ENCODE measurements around the gene ZNF639.

DNA sequence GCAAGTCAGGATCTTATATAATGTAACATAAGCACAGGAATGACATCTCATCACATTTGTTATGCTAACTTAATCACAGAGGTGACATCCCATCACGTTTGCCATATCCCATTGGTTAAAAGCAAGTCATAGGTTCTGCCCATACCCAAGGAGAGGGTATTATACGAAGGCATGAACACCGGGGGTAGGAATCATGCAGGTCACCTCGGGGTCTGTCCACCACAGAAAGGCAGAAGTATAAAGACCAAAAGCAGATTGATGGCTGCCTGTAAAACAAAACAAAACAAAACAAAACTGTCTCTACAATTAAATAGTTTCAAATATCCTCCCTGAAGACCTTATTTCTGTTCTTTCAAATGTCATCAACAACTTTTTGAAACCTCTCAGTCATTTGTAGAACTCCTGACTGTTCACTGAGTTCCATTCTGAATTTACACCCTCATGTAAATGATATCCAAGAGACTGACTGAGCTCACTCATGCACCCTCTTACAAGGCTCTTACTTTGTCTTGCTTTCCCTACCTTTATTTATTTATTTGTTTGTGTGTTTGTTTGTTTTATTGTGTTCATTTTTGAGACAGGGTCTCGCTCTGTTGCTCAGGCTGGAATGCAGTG lies 22.7 kb upstream of the ZNF639 start:
- TF ChIP-seq, protein P1, sequence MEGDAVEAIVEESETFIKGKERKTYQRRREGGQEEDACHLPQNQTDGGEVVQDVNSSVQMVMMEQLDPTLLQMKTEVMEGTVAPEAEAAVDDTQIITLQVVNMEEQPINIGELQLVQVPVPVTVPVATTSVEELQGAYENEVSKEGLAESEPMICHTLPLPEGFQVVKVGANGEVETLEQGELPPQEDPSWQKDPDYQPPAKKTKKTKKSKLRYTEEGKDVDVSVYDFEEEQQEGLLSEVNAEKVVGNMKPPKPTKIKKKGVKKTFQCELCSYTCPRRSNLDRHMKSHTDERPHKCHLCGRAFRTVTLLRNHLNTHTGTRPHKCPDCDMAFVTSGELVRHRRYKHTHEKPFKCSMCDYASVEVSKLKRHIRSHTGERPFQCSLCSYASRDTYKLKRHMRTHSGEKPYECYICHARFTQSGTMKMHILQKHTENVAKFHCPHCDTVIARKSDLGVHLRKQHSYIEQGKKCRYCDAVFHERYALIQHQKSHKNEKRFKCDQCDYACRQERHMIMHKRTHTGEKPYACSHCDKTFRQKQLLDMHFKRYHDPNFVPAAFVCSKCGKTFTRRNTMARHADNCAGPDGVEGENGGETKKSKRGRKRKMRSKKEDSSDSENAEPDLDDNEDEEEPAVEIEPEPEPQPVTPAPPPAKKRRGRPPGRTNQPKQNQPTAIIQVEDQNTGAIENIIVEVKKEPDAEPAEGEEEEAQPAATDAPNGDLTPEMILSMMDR (IDR thresholded peaks at IDR 0.05; ENCODE audit: borderline replicate concordance, extremely low read depth, low read length, poor library complexity, severe bottlenecking), result no peak
- TF ChIP-seq EZH2 (IDR thresholded peaks at IDR 0.05; ENCODE audit: borderline replicate concordance, low read depth, low read length, severe bottlenecking), result no peak

Data from DND-41 (cell line).